K562 (cell line): Measurements from ENCODE around the gene ARHGAP24. TPM values are rescaled to one million over a fixed set of nuclear protein-coding genes. Genes with fewer than 3 reads are reported as not detected.

ENCODE experiments used
- ATAC-seq: fragments of 200-7000 bp; cut with Tn5 transposase; 3 replicates; pipeline ENCODE4 v1.9.1; 2020; ENCODE audit warnings: moderate library complexity
- BruUV-seq: library from RNA; stranded (reverse); fragments of 400-500 nt; replicated peaks from 2 replicates; lab custom pipeline; 2021; lab: Mats Ljungman, UMichigan
- CTCF ChIA-PET: fragments of 300-600 bp; formaldehyde crosslinking; extraction: SDS; loops from one replicate; lab custom pipeline; 2021; ENCODE audit warnings: low intra/inter-chr PET ratio; lab: Yijun Ruan, JAX
- POLR2A ChIA-PET: fragments of 300-600, 350-650 bp; sonication (Branson Sonifier 250); formaldehyde crosslinking; extraction: SDS; loops from one replicate; lab custom pipeline; 2021; ENCODE audit warnings: antibody characterized with exemption, inconsistent platforms; lab: Yijun Ruan, JAX
- DNase-seq, 4 experiments: peaks; one replicate each; pipeline versions ENCODE4 v3.0.0 to v3.0.0-alpha.2; 2011 to 2018; ENCODE audit warnings: low spot score in 3 of 4, mixed read lengths in 3 of 4; ENCODE audit errors: extremely low read depth in 1 of 4
- FAIRE-seq: peaks from 2 replicates; lab custom pipeline; 2011; peaks lifted over from hg19 to GRCh38; lab: Jason Lieb, UNC
- H2AFZ ChIP-seq: 2 replicates; pipeline ENCODE4 v1.6.0; 2011; ENCODE audit warnings: low read depth, low read length, control low read depth, inconsistent platforms
- H3K27ac ChIP-seq: fragments of 200-600 bp; 3 replicates; pipeline ENCODE4 v1.8.0; 2011; ENCODE audit warnings: low read depth, mild to moderate bottlenecking, control low read depth, inconsistent platforms, low read length, moderate library complexity, mixed read lengths; ENCODE audit errors: extremely low read depth
- H3K27me3 ChIP-seq, 2 experiments: fragments of 300-600 bp in 1 of 2; 2 replicates in 1 of 2; 3 replicates in 1 of 2; pipeline versions ENCODE4 v1.6.0 to v1.8.0; 2011; ENCODE audit warnings: inconsistent platforms in 2 of 2, low read length in 2 of 2, mild to moderate bottlenecking in 1 of 2, mixed read lengths in 1 of 2, moderate library complexity in 1 of 2; ENCODE audit not compliant: control insufficient read depth in 2 of 2, insufficient read depth in 2 of 2
- H3K36me3 ChIP-seq: fragments of 300-600 bp; 3 replicates; pipeline ENCODE4 v1.8.0; 2011; ENCODE audit warnings: mild to moderate bottlenecking, low read length, inconsistent platforms; ENCODE audit not compliant: control insufficient read depth, insufficient read depth
- H3K4me1 ChIP-seq, 2 experiments: fragments of 200-600 bp in 1 of 2; replicated peaks in 1 of 2; 2 replicates in 1 of 2; 3 replicates in 1 of 2; pipeline versions ENCODE4 v1.5.1 to v1.8.0; 2011; ENCODE audit warnings: inconsistent platforms in 2 of 2, low read length in 2 of 2, mild to moderate bottlenecking in 1 of 2, mixed read lengths in 1 of 2, moderate library complexity in 1 of 2; ENCODE audit not compliant: control insufficient read depth in 2 of 2, insufficient read depth in 2 of 2
- H3K4me2 ChIP-seq: 2 replicates; pipeline ENCODE4 v1.6.1; 2011; ENCODE audit warnings: low read length, control low read depth, inconsistent platforms, mixed read lengths; ENCODE audit not compliant: insufficient read depth
- H3K4me3 ChIP-seq: fragments of 200-600 bp; sonication (generic), shearing (Covaris generic); 2 replicates; pipeline ENCODE4 v1.5.1; 2016; ENCODE audit warnings: control low read depth, inconsistent platforms
- H3K79me2 ChIP-seq: fragments of 200-600 bp; 3 replicates; pipeline ENCODE4 v1.8.0; 2011; ENCODE audit warnings: low read length, inconsistent platforms; ENCODE audit not compliant: control insufficient read depth, insufficient read depth
- H3K9ac ChIP-seq, 2 experiments: 2 replicates each; pipeline versions ENCODE4 v1.6.0 to v1.6.1; 2011; ENCODE audit warnings: low read depth in 2 of 2, low read length in 2 of 2, control low read depth in 1 of 2, inconsistent platforms in 1 of 2, mild to moderate bottlenecking in 1 of 2, mixed read lengths in 1 of 2; ENCODE audit not compliant: insufficient read depth in 1 of 2
- H3K9me1 ChIP-seq: one replicate; pipeline ENCODE4 v1.6.0; 2011; ENCODE audit warnings: inconsistent platforms, mild to moderate bottlenecking, low read length, moderate library complexity; ENCODE audit not compliant: control insufficient read depth, insufficient read depth
- H3K9me3 ChIP-seq: replicated peaks from 2 replicates; pipeline ENCODE4 v1.5.1; 2011; ENCODE audit warnings: low read depth, low read length, inconsistent platforms; ENCODE audit not compliant: control insufficient read depth, insufficient read depth
- H4K20me1 ChIP-seq: replicated peaks from 2 replicates; pipeline ENCODE4 v1.6.1; 2011; ENCODE audit warnings: low read length, inconsistent platforms, mixed read lengths; ENCODE audit not compliant: control insufficient read depth, insufficient read depth
- ELF4 ChIP-seq: fragments of 450-650 bp; formaldehyde crosslinking; IDR thresholded peaks from 2 replicates; pipeline ENCODE4 v1.4.0; 2022; ENCODE audit warnings: missing genetic modification characterization
- ETS2 ChIP-seq: IDR thresholded peaks from 2 replicates; pipeline ENCODE4 v1.6.1; 2016; ENCODE audit warnings: borderline replicate concordance, missing genetic modification characterization, mild to moderate bottlenecking, moderate library complexity, missing compliant biosample characterization; ENCODE audit not compliant: poor library complexity, severe bottlenecking
- NFYB ChIP-seq: IDR thresholded peaks from 2 replicates; pipeline ENCODE4 v1.6.1; 2011; ENCODE audit warnings: mild to moderate bottlenecking, moderate library complexity; ENCODE audit not compliant: insufficient read length; ENCODE audit errors: extremely low read depth
- WGBS: fragments of 100-300 bp; shearing (Covaris generic); methylation state at CpG from one replicate; pipeline ENCODE4 v1.1.6; 2016; ENCODE audit warnings: low coverage, mixed read lengths; ENCODE audit not compliant: insufficient coverage; ENCODE audit errors: missing lambda C conversion rate; 5-methylcytosine and 5-hydroxymethylcytosine counted together
- in situ Hi-C: fragments of 300-500 bp; cut with MboI; formaldehyde crosslinking; loops from 4 replicates; pipeline ENCODE4 v1.15.0; 2018; ENCODE audit warnings: inconsistent platforms, mixed read lengths
- intact Hi-C: fragments of 100-400 bp; cut with micrococcal nuclease; formaldehyde crosslinking; loops from 2 replicates; pipeline ENCODE4 v1.14.2; 2022
- polyA plus RNA-seq, 8 experiments: library from polyadenylated mRNA; depleted of rRNA in 4 of 8; stranded (reverse) in 5 of 8; unstranded in 3 of 8; fragments of >200 nt; fragmentation: Nextera tagmentation in 2 of 8; fragmentation: Illumina TruSeq in 1 of 8; extraction: Ambion mirVana in 2 of 8; extraction: Trizol in 1 of 8; gene quantifications; 2 replicates each; pipeline versions ENCODE4 v1.2.1 to v1.2.3, GENCODE V29; 2011 to 2014; ENCODE audit warnings: inconsistent platforms in 1 of 8, missing spikeins in 1 of 8
- total RNA-seq, 7 experiments: library from RNA; depleted of rRNA in 6 of 7; stranded (reverse); fragments of >200 nt in 6 of 7; fragmentation: Illumina TruSeq in 2 of 7; extraction: Trizol in 2 of 7; gene quantifications; 2 replicates each; pipeline versions ENCODE4 v1.2.1 to v1.2.3, GENCODE V29; 2011 to 2021; ENCODE audit warnings: low replicate concordance in 1 of 7
- TF ChIP-seq, protein P1 (sequence below): fragments of 250-450 bp; sonication (Bioruptor Pico); IDR thresholded peaks from 2 replicates; pipeline ENCODE4 v1.5.0; 2020; ENCODE audit warnings: mild to moderate bottlenecking
- TF ChIP-seq, protein P2 (sequence below): sonication (generic); formaldehyde crosslinking; IDR thresholded peaks from 2 replicates; pipeline ENCODE4 v1.8.0; 2022; ENCODE audit warnings: mild to moderate bottlenecking, low read depth, missing genetic modification reagents

Gene ARHGAP24
- total and polyA plus RNA-seq, 9 of the 15 experiments (the other 6 are each of a cell fraction or from before 2014, with no cell fraction given) = 8.0 to 22.6 (median 14.0) TPM

DNA sequence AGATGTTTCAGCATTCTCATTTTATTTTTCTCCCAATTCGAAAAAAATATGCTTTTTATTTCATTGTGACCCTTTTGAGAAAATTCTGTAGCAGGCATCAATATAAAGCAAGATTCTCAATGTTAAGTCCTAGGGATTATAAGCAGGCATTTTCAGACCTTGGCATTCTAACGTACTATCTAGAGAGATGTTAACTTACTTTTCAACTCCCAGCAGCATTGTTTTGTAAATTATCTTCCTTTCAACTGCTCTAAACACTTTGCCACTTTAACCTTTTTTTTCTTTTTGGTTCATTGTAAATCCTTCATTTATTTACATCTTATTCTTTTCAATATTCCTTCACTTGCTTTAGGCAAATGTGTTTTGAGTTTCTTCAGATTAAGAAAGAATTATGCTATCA, 333.2 kb downstream of the ARHGAP24 start:
- intact Hi-C loops = no loop called here

More for the DNA sequence above, 333.2 kb downstream of the ARHGAP24 start:
- no TSS peak for BruUV-seq
- ChIA-PET POLR2A (interaction anchor here (0.8 kb wide), 1 partner anchor 11 kb away, joined by 3 read pairs; no protein-coding TSS in a partner anchor), CTCF (no interaction called here)
- Histone ChIP-seq H4K20me1 (no peaks in the 10 kb centered on the region), H2AFZ (no peak overlapping the region), H3K27ac (no peak overlapping the region), H3K36me3 (no peaks in the 10 kb centered on the region), H3K9me3 (no peaks in the 10 kb centered on the region), H3K9ac (no peak overlapping the region), H3K4me2 (no peak overlapping the region), H3K79me2 (no peaks in the 10 kb centered on the region), H3K4me3 (no peak overlapping the region), H3K27me3 (no peaks in the 10 kb centered on the region), H3K9me1 (no peaks in the 10 kb centered on the region), H3K4me1 (no peaks in the 10 kb centered on the region)
- DNase-seq = no peak
- WGBS = 41% methylated on average over 2 of the region's 2 CpGs
- in situ Hi-C loops = no loop called here
- no peak for TF ChIP-seq NFYB
- TF ChIP-seq ELF4 (CRISPR knock-in tag) = no peak
- TF ChIP-seq, protein P1, sequence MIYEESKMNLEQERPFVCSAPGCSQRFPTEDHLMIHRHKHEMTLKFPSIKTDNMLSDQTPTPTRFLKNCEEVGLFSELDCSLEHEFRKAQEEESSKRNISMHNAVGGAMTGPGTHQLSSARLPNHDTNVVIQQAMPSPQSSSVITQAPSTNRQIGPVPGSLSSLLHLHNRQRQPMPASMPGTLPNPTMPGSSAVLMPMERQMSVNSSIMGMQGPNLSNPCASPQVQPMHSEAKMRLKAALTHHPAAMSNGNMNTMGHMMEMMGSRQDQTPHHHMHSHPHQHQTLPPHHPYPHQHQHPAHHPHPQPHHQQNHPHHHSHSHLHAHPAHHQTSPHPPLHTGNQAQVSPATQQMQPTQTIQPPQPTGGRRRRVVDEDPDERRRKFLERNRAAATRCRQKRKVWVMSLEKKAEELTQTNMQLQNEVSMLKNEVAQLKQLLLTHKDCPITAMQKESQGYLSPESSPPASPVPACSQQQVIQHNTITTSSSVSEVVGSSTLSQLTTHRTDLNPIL = no peak
- TF ChIP-seq ETS2 (tag) = no peak
- TF ChIP-seq, protein P2, sequence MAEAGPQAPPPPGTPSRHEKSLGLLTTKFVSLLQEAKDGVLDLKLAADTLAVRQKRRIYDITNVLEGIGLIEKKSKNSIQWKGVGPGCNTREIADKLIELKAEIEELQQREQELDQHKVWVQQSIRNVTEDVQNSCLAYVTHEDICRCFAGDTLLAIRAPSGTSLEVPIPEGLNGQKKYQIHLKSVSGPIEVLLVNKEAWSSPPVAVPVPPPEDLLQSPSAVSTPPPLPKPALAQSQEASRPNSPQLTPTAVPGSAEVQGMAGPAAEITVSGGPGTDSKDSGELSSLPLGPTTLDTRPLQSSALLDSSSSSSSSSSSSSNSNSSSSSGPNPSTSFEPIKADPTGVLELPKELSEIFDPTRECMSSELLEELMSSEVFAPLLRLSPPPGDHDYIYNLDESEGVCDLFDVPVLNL (CRISPR knock-in tag) = no peak
- ATAC-seq = no peak
- FAIRE-seq = no peak
